ENCODE results near the gene ESPL1. TPM values are rescaled to one million over a fixed set of nuclear protein-coding genes. Genes with fewer than 3 reads are reported as not detected.
A peak's percentile ranks its signal among the peaks of the same experiment; 100 is the strongest.

Gene ESPL1
- total and polyA plus RNA-seq, 2 donors from 2014 or later, result 1.5 to 2.9 TPM

DNA sequence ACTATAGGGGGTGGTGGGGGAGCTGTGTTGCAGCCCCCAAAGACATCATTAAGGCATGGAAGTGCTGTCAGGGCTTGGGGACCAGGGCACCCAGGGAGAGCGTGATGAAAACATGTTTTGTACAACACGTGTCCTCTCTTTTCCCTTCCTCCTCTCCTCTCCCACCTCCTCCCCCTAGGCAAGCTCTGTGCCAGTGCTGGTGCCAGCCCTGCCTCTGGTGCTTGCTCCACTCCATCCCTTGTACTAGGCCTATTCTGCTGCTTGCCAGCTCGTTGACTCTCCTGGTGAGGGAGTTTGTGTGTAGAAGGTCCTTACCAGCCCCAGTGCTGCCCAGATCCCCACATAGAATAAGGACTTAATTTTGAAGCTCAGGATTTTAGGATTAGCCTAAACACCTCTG lies 32.9 kb upstream of the ESPL1 start:
- FAIRE-seq (no peak), DNase-seq (peak in 1 of 5 donors; percentile 37)
- Histone ChIP-seq H3K4me1 (ENCODE audit: control insufficient read depth in 2 of 3, insufficient read depth in 2 of 3, low read depth in 1 of 3, low read length in 3 of 3) (peaks cover 0 to 24% (median 7%) of the 10 kb centered on the region in 3 donors), H3K27me3 (ENCODE audit: control insufficient read depth, insufficient read depth, low read length) (no peaks in the 10 kb centered on the region), H3K9me3 (ENCODE audit: control insufficient read depth in 2 of 3, insufficient read depth in 1 of 3, low read length in 3 of 3) (no peaks in the 10 kb centered on the region), H3K4me3 (ENCODE audit: low read length in 3 of 3) (no peak overlapping the region), H3K27ac (ENCODE audit: low read depth in 2 of 2, low read length in 2 of 2) (no peak overlapping the region), H3K36me3 (ENCODE audit: control insufficient read depth in 2 of 3, insufficient read depth in 3 of 3, low read length in 3 of 3) (no peaks in the 10 kb centered on the region), H3K9ac (ENCODE audit: low read length in 3 of 3) (no peak overlapping the region)
- intact Hi-C loops (cut with DNase I), result no loop called here
- TF ChIP-seq, protein P1, sequence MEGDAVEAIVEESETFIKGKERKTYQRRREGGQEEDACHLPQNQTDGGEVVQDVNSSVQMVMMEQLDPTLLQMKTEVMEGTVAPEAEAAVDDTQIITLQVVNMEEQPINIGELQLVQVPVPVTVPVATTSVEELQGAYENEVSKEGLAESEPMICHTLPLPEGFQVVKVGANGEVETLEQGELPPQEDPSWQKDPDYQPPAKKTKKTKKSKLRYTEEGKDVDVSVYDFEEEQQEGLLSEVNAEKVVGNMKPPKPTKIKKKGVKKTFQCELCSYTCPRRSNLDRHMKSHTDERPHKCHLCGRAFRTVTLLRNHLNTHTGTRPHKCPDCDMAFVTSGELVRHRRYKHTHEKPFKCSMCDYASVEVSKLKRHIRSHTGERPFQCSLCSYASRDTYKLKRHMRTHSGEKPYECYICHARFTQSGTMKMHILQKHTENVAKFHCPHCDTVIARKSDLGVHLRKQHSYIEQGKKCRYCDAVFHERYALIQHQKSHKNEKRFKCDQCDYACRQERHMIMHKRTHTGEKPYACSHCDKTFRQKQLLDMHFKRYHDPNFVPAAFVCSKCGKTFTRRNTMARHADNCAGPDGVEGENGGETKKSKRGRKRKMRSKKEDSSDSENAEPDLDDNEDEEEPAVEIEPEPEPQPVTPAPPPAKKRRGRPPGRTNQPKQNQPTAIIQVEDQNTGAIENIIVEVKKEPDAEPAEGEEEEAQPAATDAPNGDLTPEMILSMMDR (IDR thresholded peaks at IDR 0.05; ENCODE audit: borderline replicate concordance, extremely low read depth, insufficient read depth), result no peak

DNA sequence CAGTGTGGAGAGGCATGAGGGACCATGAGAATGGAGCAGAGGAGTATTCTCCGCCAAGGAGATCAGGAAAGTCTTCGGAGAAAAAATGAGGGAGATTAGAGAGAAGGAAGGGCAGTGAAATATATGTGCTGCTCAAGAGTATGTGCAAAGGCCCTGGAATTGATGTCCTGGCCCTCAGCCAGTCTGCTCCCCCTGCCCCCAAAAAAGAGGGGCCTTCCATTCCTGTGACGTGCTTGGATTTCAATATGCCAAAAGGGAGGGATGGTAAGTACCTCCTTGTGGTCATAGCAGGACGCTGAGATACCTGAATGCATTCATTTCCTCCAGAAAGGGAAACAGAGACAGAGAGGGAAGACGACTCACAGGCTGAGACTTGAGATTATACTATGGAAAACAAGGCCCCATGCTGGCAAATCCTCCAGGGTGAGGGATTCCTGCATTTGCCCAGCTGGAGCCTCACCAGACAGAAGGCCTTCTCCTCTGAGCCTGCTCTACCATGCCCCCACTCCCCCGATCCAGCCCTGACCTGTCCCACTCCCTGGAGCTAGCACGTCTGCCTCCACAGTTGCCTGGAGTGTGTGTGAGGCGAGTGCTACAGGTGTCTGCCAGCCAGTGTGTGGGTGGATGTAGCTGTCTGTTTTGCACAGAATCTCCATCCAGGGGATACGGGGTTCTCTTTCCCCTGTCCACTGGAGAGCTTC lies 32.2 kb upstream of the ESPL1 start:
- H3K36me3 ChIP-seq (ENCODE audit: control insufficient read depth in 2 of 3, insufficient read depth in 3 of 3, low read length in 3 of 3), result no peaks in the 10 kb centered on the region
- H3K9ac ChIP-seq (ENCODE audit: low read length in 3 of 3), result no peak overlapping the region
- intact Hi-C loops (cut with DNase I), result no loop called here
- DNase-seq (peak in 1 of 5 donors; percentile 31), FAIRE-seq (no peak)
- no peak overlapping the region for H3K27ac ChIP-seq (ENCODE audit: low read depth in 2 of 2, low read length in 2 of 2)
- no peaks in the 10 kb centered on the region for H3K9me3 ChIP-seq (ENCODE audit: control insufficient read depth in 2 of 3, insufficient read depth in 1 of 3, low read length in 3 of 3)
- H3K4me3 ChIP-seq (ENCODE audit: low read length in 3 of 3), result no peak overlapping the region
- H3K4me1 ChIP-seq (ENCODE audit: control insufficient read depth in 2 of 3, insufficient read depth in 2 of 3, low read depth in 1 of 3, low read length in 3 of 3), result peaks cover 0 to 23% (median 7%) of the 10 kb centered on the region in 3 donors
- H3K27me3 ChIP-seq (ENCODE audit: control insufficient read depth, insufficient read depth, low read length), result no peaks in the 10 kb centered on the region
- TF ChIP-seq, protein P1 (IDR thresholded peaks at IDR 0.05; ENCODE audit: borderline replicate concordance, extremely low read depth, insufficient read depth), result no peak

DNA sequence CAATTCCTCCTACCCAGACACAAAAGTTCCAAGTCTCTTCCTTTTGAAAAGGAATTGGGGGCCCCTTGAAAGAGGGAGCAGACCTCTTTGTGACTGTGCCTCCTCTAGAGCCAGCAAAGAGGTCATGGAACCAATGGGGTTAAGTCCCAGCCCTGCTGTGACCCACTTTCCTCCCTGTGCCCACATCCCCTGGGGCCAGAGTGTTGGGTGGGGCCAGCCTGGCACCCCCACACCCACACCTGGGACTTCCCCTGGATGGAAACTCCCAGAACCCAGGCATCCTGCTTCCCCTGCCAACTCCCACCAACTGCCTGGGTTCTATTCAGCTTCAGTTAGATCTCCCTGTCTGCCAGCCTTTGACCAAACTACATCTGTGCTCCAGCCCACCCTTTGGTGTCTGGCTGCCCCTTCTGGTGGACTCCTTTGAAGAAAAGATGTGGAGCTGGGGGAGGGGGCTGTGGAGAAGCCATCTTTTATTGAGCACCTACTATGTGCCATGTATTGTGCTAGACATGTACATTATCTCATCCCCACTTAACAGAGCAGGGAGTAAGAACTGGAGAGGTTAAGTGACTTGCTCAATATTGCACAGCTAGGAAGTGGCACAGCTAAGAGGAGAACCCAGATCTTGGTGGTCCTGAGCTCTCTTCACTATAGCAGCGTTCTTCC lies 31.5 kb upstream of the ESPL1 start:
- Histone ChIP-seq H3K27ac (ENCODE audit: low read depth in 2 of 2, low read length in 2 of 2) (no peak overlapping the region), H3K9me3 (ENCODE audit: control insufficient read depth in 2 of 3, insufficient read depth in 1 of 3, low read length in 3 of 3) (no peaks in the 10 kb centered on the region), H3K9ac (ENCODE audit: low read length in 3 of 3) (no peak overlapping the region), H3K27me3 (ENCODE audit: control insufficient read depth, insufficient read depth, low read length) (no peaks in the 10 kb centered on the region), H3K4me3 (ENCODE audit: low read length in 3 of 3) (no peak overlapping the region), H3K36me3 (ENCODE audit: control insufficient read depth in 2 of 3, insufficient read depth in 3 of 3, low read length in 3 of 3) (no peaks in the 10 kb centered on the region), H3K4me1 (ENCODE audit: control insufficient read depth in 2 of 3, insufficient read depth in 2 of 3, low read depth in 1 of 3, low read length in 3 of 3) (peaks cover 0 to 19% (median 4%) of the 10 kb centered on the region in 3 donors)
- FAIRE-seq, result no peak
- TF ChIP-seq, protein P1 (IDR thresholded peaks at IDR 0.05; ENCODE audit: borderline replicate concordance, extremely low read depth, insufficient read depth), result no peak
- DNase-seq, result peak in 1 of 5 donors; percentile 32
- intact Hi-C loops (cut with DNase I), result no loop called here

Measured in kidney (tissue), 14 donors.